ENCODE measurements around the gene GPR171. TPM values are rescaled to one million over a fixed set of nuclear protein-coding genes. Genes with fewer than 3 reads are reported as not detected.

The GPR171 gene
- polyA plus RNA-seq, 3 donors: 0.20 TPM; not detected in 2

GRCh38 chr3:151182349-151183079 lies 20.5 kb downstream of the GPR171 start:
- Mint-ChIP-seq H3K4me3 (no peak overlapping the region), H3K9me3 (no peaks in the 10 kb centered on the region), H3K36me3 (no peaks in the 10 kb centered on the region), H3K27ac (peak overlapping the region in 4 of 7 donors; percentile 7 to 75 (median 38)), H3K27me3 (ENCODE audit: low read depth in 3 of 3) (peaks cover 0 to 2% (median 1%) of the 10 kb centered on the region in 3 donors), H3K4me1 (peaks cover 5% of the 10 kb centered on the region)
- Histone ChIP-seq H4K20me1 (ENCODE audit: insufficient read depth, low read length) (no peaks in the 10 kb centered on the region), H3K4me3 (replicated peaks in 1 of 3; ENCODE audit: low read depth in 2 of 3, low read length in 3 of 3) (no peak overlapping the region), H2AFZ (ENCODE audit: insufficient read depth, low read depth, low read length, poor library complexity, severe bottlenecking) (no peak overlapping the region), H3K4me1 (ENCODE audit: control insufficient read depth in 1 of 2, insufficient read depth in 2 of 2, low read length in 2 of 2) (peaks cover 0 to 8% of the 10 kb centered on the region in 2 donors), H3K36me3 (replicated peaks in 1 of 2; ENCODE audit: control insufficient read depth in 1 of 2, insufficient read depth in 2 of 2, low read length in 2 of 2) (no peaks in the 10 kb centered on the region), H3K9me3 (replicated peaks in 1 of 2; ENCODE audit: control insufficient read depth in 1 of 2, insufficient read depth in 1 of 2, low read length in 2 of 2) (no peaks in the 10 kb centered on the region), H3K79me2 (ENCODE audit: insufficient read depth, low read length) (no peaks in the 10 kb centered on the region), H3K27me3 (ENCODE audit: control insufficient read depth in 2 of 2, insufficient read depth in 2 of 2, low read length in 2 of 2) (no peaks in the 10 kb centered on the region), H3K9ac (ENCODE audit: insufficient read depth, low read length, poor library complexity, severe bottlenecking) (no peak overlapping the region), H3K27ac (ENCODE audit: low read depth in 1 of 2, low read length in 2 of 2) (no peak overlapping the region), H3K4me2 (replicated peaks; ENCODE audit: extremely low read depth, low read length, poor library complexity, severe bottlenecking) (no peak overlapping the region)
- no peak for DNase-seq
- TF ChIP-seq CTCF (IDR thresholded peaks at IDR 0.05): no peak
- 93% methylated on average over 5 of the region's 5 CpGs for WGBS (ENCODE audit: insufficient coverage)
- intact Hi-C loops (cut with micrococcal nuclease): no loop called here

GRCh38 chr3:151178208-151178845 lies 24.7 kb downstream of the GPR171 start:
- intact Hi-C loops (cut with micrococcal nuclease): loop anchor here in 1 of 2 donors (10.0 kb wide), 1 partner anchor 696 kb away; the partner anchor contains the start of gene SUCNR1
- no peaks in the 10 kb centered on the region for H3K9me3 Mint-ChIP-seq
- no peaks in the 10 kb centered on the region for H3K36me3 ChIP-seq (replicated peaks in 1 of 2; ENCODE audit: control insufficient read depth in 1 of 2, insufficient read depth in 2 of 2, low read length in 2 of 2)
- H3K4me1 ChIP-seq (ENCODE audit: control insufficient read depth in 1 of 2, insufficient read depth in 2 of 2, low read length in 2 of 2): peaks cover 8 to 15% of the 10 kb centered on the region in 2 donors
- TF ChIP-seq CTCF (IDR thresholded peaks at IDR 0.05): no peak
- no peaks in the 10 kb centered on the region for H4K20me1 ChIP-seq (ENCODE audit: insufficient read depth, low read length)
- H3K9me3 ChIP-seq (replicated peaks in 1 of 2; ENCODE audit: control insufficient read depth in 1 of 2, insufficient read depth in 1 of 2, low read length in 2 of 2): no peaks in the 10 kb centered on the region
- no peak for DNase-seq
- WGBS (ENCODE audit: insufficient coverage): 100% methylated on average over 2 of the region's 2 CpGs
- peaks cover 16% of the 10 kb centered on the region for H3K4me1 Mint-ChIP-seq
- no peak overlapping the region for H3K4me3 Mint-ChIP-seq
- no peak overlapping the region for H3K27ac Mint-ChIP-seq
- peaks cover 0 to 2% (median 1%) of the 10 kb centered on the region in 3 donors for H3K27me3 Mint-ChIP-seq (ENCODE audit: low read depth in 3 of 3)
- no peaks in the 10 kb centered on the region for H3K79me2 ChIP-seq (ENCODE audit: insufficient read depth, low read length)
- H3K27ac ChIP-seq (ENCODE audit: low read depth in 1 of 2, low read length in 2 of 2): no peak overlapping the region
- H2AFZ ChIP-seq (ENCODE audit: insufficient read depth, low read depth, low read length, poor library complexity, severe bottlenecking): no peak overlapping the region
- no peaks in the 10 kb centered on the region for H3K36me3 Mint-ChIP-seq
- no peak overlapping the region for H3K9ac ChIP-seq (ENCODE audit: insufficient read depth, low read length, poor library complexity, severe bottlenecking)
- H3K27me3 ChIP-seq (ENCODE audit: control insufficient read depth in 2 of 2, insufficient read depth in 2 of 2, low read length in 2 of 2): no peaks in the 10 kb centered on the region
- no peak overlapping the region for H3K4me3 ChIP-seq (replicated peaks in 1 of 3; ENCODE audit: low read depth in 2 of 3, low read length in 3 of 3)
- no peak overlapping the region for H3K4me2 ChIP-seq (replicated peaks; ENCODE audit: extremely low read depth, low read length, poor library complexity, severe bottlenecking)
